Calu3 (cell line): ENCODE measurements around the gene SPECC1. TPM values are rescaled to one million over a fixed set of nuclear protein-coding genes. Genes with fewer than 3 reads are reported as not detected.

Experiments used
- BruUV-seq: library from RNA; stranded (reverse); fragments of 400-500 nt; replicated peaks from 2 replicates; lab custom pipeline; 2021; lab: Mats Ljungman, UMichigan
- CTCF ChIA-PET: fragments of 300-600 bp; sonication (Branson Sonifier 250); formaldehyde crosslinking; loops from one replicate; lab custom pipeline; 2022; ENCODE audit warnings: antibody characterized with exemption; lab: Charles Lee
- DNase-seq: peaks from one replicate; pipeline ENCODE4 v3.0.0; 2022
- H3K27ac Mint-ChIP-seq: one replicate; pipeline ENCODE4 v1.8.0; 2022; ENCODE audit warnings: mixed read lengths; ENCODE audit not compliant: unreplicated experiment
- H3K27me3 Mint-ChIP-seq: one replicate; pipeline ENCODE4 v1.8.0; 2022; ENCODE audit warnings: mixed read lengths; ENCODE audit not compliant: unreplicated experiment
- H3K36me3 Mint-ChIP-seq: one replicate; pipeline ENCODE4 v1.8.0; 2022; ENCODE audit warnings: mild to moderate bottlenecking, moderate library complexity, mixed read lengths; ENCODE audit not compliant: insufficient read depth, unreplicated experiment
- H3K4me1 Mint-ChIP-seq: one replicate; pipeline ENCODE4 v1.8.0; 2022; ENCODE audit warnings: mild to moderate bottlenecking, low read depth, mixed read lengths; ENCODE audit not compliant: unreplicated experiment
- H3K4me3 Mint-ChIP-seq: one replicate; pipeline ENCODE4 v1.8.0; 2022; ENCODE audit warnings: mild to moderate bottlenecking, low read depth, moderate library complexity, mixed read lengths; ENCODE audit not compliant: unreplicated experiment
- H3K9me3 Mint-ChIP-seq: one replicate; pipeline ENCODE4 v1.8.0; 2022; ENCODE audit warnings: low read depth, mixed read lengths; ENCODE audit not compliant: unreplicated experiment
- intact Hi-C: fragments of 100-400 bp; cut with micrococcal nuclease; formaldehyde crosslinking; loops from one replicate; pipeline ENCODE4 v1.10.0; 2022; ENCODE audit not compliant: unreplicated experiment
- total RNA-seq: library from RNA; stranded (reverse); gene quantifications from 2 replicates; pipeline ENCODE4 v1.2.3, GENCODE V29; 2022
- TF ChIP-seq, protein P1 (sequence below): fragments of 200-600 bp; IDR thresholded peaks from one replicate; pipeline ENCODE4 v1.8.0; 2022; ENCODE audit warnings: antibody characterized with exemption; ENCODE audit not compliant: unreplicated experiment

SPECC1 gene
- total RNA-seq, 1 experiment from 2014 or later, result 53.5 TPM

DNA sequence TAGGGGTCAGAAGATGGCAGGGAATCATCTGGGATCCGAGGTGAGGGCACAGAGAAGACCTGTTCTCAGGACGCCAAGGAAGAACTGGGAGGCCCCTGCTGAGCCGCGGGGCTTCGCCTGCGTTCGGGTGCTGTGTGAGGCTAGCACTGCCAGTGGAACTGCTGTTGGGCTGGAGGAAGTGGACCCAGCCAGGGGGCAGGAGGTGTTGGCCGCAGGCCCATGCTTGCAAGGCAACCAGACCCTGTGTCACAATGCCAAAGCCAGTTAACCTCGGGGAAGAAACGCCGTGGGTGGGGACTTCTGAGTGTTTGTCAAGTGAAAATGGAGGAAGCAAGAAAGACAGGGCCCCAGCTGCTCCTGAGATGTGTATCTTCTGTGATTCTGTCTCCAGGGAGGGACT lies 272.7 kb downstream of the SPECC1 start:
- CTCF ChIA-PET, result no interaction called here
- DNase-seq, result no peak
- Mint-ChIP-seq H3K27me3 (no peaks in the 10 kb centered on the region), H3K9me3 (no peaks in the 10 kb centered on the region), H3K36me3 (peaks cover 5% of the 10 kb centered on the region), H3K4me3 (no peak overlapping the region), H3K27ac (no peak overlapping the region), H3K4me1 (no peaks in the 10 kb centered on the region)
- BruUV-seq, result no TSS peak
- intact Hi-C loops, result no loop called here
- TF ChIP-seq, protein P1, sequence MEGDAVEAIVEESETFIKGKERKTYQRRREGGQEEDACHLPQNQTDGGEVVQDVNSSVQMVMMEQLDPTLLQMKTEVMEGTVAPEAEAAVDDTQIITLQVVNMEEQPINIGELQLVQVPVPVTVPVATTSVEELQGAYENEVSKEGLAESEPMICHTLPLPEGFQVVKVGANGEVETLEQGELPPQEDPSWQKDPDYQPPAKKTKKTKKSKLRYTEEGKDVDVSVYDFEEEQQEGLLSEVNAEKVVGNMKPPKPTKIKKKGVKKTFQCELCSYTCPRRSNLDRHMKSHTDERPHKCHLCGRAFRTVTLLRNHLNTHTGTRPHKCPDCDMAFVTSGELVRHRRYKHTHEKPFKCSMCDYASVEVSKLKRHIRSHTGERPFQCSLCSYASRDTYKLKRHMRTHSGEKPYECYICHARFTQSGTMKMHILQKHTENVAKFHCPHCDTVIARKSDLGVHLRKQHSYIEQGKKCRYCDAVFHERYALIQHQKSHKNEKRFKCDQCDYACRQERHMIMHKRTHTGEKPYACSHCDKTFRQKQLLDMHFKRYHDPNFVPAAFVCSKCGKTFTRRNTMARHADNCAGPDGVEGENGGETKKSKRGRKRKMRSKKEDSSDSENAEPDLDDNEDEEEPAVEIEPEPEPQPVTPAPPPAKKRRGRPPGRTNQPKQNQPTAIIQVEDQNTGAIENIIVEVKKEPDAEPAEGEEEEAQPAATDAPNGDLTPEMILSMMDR, result no peak

DNA sequence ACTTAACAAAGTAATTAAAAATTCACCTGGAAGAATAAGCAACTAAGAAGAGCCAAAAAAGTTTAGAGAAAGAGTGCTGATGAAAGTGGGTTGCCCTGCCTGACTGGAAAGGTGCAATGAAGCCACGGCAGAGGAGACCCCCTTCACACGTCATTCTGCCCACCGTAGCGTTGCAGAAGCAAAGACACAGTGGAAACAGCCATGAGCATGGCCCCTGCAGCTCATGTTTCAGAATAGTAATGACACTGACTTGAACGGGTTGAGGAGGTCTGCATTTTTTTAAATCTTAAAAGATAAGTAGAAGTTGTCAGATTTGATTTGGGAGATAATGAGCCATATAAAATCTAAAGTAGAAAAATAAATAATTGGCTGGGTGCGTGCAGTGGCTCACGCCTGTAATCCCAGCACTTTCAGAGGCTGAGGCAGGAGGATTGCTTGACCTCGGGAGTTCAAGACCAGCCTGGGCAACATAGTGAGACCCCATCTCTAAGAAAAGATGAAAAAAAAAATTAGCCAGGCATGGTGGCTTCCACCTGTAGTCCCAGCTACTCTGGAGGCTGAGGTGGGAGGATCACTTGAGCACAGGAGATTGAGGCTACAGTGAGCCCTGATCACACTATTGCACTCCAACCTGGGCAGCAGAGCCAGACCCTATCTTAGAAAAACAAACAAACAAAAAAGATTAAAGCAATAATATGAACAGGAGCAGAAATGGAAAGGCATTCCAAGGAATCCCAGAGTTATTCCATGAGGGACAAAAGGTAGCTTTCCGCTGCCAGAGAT lies 273.6 kb downstream of the SPECC1 start:
- TF ChIP-seq, protein P1, result no peak
- BruUV-seq, result no TSS peak
- CTCF ChIA-PET, result no interaction called here
- no peak for DNase-seq
- Mint-ChIP-seq H3K36me3 (peaks cover 4% of the 10 kb centered on the region), H3K27me3 (no peaks in the 10 kb centered on the region), H3K9me3 (no peaks in the 10 kb centered on the region), H3K4me1 (no peaks in the 10 kb centered on the region), H3K4me3 (no peak overlapping the region), H3K27ac (no peak overlapping the region)
- intact Hi-C loops, result no loop called here

DNA sequence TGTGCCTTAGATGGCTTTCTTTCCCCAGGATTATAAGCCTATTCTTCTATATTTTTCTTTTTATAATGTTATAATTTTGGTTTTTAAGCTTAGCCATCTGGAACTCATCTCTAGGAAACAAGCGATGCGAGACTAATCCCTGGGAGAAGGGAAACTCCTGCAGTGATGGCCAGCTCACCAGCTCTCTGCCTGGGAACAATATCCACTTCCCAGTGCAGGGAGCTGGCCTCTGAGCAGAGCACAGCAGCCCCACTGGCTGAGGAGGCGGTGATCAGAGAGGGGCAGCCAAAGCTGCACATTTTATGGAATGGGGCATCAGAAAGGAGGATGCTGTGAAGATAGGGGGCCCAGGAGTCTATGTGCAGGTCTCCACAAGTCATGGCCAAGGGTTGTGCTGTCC lies 274.9 kb downstream of the SPECC1 start:
- Mint-ChIP-seq H3K4me1 (no peaks in the 10 kb centered on the region), H3K4me3 (no peak overlapping the region), H3K36me3 (peaks cover 4% of the 10 kb centered on the region), H3K27ac (no peak overlapping the region), H3K9me3 (no peaks in the 10 kb centered on the region), H3K27me3 (no peaks in the 10 kb centered on the region)
- no TSS peak for BruUV-seq
- no peak for DNase-seq
- TF ChIP-seq, protein P1, result no peak
- CTCF ChIA-PET, result no interaction called here
- intact Hi-C loops, result no loop called here

DNA sequence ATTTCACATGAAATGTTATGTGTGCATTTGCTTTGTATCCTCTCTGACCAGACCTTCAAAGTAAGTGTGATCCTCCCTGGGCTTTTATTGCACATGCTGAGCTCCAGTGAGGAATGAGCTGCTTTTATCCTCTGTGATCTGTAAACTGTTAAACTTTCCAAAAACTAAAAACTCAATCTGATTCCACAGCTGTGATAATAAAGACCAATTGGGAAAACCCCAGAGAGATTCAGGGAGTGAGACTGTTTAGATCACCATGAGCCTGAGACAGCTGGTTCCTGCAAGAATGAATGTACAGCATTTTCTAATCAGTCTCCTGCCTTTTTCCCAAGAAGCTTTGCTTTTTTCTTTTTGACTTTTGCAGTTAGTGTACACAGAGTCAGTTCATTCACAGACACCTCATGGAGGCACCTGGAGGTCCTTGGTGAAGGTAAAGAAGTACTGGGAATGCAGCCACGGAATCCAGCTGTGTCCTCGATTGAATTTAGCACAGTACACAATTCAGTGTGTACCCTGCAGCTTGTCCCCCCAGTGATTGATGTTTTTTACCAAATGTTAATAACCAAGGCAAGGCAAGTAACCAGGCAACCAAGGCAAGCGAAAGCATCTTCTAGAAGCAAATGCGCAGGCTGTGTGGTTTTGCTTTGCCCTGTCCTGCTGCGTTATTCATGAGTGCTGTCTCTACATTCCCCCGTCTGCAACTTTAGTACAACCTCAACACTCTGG lies 275.6 kb downstream of the SPECC1 start:
- no peak for DNase-seq
- CTCF ChIA-PET, result no interaction called here
- Mint-ChIP-seq H3K27me3 (no peaks in the 10 kb centered on the region), H3K36me3 (no peaks in the 10 kb centered on the region), H3K27ac (no peak overlapping the region), H3K9me3 (no peaks in the 10 kb centered on the region), H3K4me3 (no peak overlapping the region), H3K4me1 (no peaks in the 10 kb centered on the region)
- no TSS peak for BruUV-seq
- TF ChIP-seq, protein P1, result no peak
- intact Hi-C loops, result no loop called here
